Kidney glomerular epithelial cell (primary cell): ENCODE data around the gene DLGAP3.

Source experiments
- DNase-seq: peaks from one replicate; lab custom pipeline; 2025; lab: John Stamatoyannopoulos, UW

The DLGAP3 gene

DNA sequence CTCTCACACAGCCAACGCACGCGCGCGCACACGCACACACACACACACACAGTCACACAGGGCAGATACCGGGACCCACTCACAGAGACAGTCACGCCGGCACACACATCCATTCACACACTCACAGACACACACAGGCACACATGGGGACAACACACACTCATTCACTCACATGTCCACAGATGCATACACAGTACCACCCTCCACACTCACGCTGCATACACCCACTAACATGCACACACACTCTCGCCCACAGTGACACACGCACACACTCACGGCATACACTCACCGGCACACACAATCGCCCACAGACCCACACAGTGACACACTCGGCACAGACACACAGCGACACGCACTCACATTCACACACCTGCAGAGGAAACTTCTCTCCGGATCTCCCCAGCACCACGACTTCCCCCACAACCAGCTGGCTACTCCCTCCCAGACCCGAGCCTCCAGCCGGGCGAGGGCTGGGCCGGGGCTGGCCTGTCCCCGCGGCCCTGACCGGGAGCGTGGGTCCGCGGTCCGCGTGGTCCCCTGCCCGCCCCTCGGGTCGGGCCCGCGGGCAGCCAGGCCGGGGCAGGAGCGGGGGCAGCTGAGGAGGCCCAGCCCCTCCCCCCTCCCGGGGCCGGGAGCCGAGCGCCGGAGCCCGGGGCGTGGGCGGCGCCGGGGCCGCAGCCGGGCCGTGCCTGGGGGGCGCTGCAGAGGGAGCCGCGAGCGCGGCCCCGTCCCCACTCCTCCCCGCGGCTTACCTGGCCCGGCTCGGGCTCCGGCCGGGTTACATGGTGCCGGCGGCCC is 552 bp downstream of the DLGAP3 start:
- DNase-seq = no peak

DNA sequence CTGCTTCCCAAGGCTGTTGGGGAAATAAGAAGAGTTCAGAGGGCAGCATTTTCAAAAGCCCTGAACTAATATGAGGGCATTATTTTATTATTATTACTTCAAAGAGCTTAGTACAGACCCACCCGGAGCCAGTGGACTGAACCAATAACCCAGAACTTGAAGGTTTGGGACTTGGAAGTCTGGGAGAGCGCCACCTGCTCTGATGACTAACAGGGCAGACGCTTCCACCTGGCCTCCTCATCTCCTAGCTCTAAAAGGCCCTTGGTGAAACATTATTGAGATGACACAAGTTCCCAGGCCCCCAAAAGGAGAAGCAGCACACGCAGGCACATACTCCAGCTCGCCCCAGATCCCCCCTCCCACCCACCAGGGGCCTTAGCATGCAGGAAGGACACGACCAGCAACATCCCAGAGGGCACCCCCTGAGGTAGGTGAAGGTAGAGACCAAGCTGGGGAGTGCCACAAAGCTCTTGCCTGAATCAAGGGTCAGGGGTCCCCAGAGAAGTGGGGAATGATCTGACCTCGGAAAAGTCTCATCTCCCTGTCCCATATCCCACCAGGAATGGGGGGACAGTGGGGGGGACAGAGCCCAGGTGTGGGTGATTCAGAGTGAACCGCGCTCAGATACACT is 1.3 kb downstream of the DLGAP3 start:
- no peak for DNase-seq

DNA sequence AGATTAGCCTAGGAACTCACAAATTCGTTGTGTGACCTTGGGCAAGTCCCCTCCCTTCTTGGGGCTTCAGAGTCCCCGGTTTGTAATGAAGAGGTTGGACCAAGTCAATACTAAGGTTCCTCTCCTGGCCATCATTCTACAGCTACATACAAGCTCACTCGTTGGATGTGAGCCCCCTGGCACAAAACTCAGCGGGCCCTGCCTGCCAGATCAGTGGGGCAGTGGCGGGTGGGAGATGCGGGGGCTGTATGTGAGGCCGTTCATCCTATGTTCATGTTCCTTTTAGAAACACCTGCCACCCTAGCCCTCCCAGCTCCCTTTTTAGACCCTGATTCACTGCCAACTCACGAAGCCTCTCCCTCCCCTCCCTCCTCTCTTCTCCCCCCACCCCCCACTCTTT is 2.1 kb downstream of the DLGAP3 start:
- no peak for DNase-seq

DNA sequence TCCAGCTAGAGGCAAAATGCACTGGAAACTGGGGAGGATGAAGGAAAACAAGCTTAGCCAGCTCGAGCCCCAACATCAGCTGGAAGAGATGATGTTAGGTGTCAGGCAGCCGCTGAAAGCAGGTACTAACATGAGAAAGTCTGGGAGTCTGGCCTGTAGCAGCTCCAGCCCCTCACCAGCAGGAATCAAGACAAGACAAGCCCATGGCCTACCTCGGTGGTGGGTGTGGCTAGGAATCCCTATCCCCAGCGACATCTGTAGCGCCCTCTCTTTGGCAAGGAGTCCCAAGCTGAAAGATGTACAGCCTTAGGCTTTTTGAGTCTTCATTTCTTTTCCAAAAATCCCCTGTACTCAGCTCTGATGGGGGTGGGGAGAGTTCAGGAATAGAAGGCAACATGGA is 2.6 kb downstream of the DLGAP3 start:
- DNase-seq = no peak

DNA sequence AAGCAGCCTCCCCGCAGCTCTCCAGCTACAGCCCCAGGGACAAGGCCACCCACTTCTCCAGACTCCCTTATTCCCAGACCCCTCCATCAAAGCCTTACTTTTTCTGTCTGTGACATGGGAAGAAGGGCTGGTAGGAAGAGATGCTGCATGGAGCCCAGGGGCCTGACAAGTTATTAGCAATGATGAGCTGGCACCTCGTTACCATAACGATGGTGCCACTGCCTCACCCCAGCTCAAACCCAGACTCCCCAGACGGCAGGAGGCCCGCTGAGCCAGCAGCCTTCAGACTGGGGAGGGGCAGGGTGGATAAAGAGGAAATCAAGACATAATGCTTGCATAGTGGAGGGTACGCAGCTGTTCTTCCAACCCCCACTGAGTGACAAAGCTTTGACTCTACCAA is 3.3 kb downstream of the DLGAP3 start:
- DNase-seq = no peak

DNA sequence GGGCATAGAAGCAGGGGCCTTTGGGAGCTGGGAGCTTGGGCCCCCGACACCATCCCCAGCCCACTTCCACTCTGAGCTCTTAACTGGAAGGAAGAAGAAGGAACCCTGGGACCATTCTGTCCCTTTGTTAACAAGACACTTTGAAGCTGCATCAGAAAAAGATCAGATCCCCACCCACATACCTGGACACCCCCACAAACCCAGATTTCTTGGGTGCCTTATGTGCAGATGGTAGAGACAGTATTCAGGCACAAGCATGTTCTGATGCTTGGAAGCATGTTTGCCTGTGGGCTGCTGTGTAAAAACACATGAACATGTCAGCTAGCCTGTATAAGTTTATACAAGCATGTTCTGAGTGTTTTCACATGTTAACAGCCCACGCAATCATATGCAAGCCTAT is 3.7 kb downstream of the DLGAP3 start:
- no peak for DNase-seq

DNA sequence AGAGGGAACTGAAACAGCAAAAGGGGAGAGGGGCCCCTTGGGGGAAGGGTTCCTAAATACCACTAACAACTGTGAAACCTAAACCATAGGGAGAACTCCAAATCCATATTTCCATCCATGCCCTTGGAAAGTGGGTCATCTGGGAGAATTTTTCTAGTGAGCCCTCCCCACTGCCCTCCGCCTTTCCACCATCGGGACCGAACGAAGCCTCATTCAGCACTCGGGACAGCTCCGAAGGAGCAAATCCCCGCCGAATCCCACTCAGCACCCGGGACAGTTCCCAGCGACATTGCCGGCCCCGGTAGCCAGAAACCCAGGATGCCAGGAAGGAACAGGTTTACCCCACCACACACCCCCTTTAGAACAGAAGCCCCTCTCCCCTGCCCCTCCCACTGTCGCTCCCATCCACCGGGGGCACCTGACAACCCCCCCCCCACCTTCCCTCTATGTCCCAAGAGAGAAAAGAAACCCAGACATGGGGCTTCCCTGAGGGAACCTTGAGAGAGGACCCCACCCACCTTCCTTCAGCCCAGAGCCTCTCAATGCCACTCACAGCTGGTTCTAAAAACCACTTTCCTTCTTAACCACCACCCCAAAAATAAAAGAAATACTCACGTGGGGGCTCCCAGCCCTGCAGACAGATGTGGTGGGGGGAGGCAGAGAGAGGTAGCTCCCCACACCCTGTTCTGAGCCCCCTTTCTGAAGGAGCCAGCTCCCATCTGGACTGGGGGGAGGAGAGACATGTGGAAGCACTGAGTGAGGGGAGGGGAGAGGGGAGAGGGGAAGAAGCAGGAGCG is 4.5 kb downstream of the DLGAP3 start:
- peak; percentile 44 for DNase-seq

DNA sequence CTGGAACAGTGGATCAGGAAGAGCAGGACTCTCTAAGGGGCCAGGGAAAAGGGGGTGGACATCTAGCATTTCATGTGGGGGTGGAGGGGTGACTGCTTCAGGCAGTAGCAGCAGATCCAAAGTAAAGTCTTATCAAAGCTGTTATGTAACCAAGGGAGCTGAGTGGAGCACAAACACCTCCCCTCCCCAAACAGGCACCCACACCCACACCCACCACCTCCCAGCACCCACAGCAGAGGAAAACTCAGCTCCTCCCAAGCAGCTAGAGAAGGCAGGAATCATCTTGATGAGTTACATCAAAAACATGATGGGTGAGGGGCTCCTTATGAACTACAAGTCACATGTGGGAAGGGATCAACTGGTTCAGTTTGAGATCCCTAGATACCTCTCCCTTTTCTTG is 6.0 kb downstream of the DLGAP3 start:
- DNase-seq = no peak

DNA sequence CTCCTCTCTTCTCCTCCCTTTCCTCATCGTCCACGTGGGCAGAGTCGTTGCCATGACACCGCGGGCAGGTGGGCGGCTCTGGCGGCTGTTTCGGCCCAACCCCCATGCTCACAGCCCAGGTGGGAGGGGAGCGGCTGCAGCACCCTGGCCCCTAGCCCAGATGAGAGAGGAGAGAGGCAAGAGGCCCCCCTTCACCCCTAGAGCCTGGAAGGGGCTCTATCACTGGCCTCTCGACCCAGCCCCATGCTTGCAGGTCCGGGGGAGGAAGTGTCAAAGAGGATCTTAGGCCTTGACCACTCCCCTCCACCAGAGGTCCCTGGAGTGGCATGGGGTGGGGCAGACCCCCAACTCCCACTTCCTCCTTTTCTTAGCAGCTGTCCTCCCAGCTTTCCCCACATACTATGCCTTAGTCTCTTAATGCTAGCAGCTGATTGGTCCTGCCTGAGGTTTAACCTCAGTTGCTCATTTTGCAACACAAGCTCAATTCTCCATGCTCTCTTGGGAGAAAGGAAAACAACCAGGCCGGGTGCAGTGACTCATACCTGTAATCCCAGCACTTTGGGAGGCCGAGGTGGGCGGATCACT is 10.4 kb downstream of the DLGAP3 start:
- DNase-seq = no peak

DNA sequence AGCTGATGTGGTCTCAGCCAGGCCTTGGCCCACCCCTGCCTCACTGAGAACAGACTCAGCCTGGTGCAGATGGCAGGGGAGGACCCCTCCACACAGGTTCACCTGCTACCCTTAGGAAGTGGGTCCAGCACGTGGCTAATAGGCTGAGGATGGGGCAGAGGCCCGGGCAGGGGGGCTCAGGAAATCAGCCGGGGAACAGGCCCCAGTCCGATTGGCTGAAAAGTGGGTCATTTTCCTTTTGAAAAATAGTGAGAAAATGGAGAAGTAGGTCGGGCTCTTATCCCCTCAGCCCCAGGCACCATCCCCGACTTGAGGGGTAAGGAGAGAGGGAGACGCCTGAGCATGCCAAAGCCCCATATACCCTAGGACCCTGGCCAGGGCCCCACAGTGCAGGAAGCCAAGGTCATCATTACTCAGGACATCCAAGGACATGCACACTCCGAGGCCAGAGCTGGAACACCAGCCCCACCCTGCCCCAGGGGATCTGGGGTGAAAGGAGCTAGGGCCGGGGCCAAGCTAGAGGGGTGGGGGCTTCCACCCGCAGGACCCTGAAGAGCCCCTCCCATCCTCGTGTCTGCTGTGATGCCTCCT is 11.0 kb downstream of the DLGAP3 start:
- no peak for DNase-seq

DNA sequence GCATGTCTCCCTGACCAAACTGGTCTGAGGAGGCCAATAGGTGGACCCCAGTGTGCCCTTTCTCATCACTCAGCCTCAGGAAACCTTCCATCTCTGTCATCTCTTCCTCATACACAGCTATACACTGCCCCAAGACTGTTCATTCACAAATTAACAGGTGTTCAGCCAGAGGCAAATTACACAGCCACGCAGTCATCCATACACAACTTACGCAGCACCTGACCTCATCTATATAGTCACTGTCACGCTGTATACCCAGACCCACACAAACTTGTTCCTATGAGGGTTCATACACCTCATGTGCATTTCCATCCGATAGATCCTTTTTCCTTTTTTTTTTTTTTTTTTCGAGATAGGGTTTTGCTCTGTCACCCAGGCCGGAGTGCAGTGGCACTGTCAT is 12.4 kb downstream of the DLGAP3 start:
- DNase-seq = no peak

DNA sequence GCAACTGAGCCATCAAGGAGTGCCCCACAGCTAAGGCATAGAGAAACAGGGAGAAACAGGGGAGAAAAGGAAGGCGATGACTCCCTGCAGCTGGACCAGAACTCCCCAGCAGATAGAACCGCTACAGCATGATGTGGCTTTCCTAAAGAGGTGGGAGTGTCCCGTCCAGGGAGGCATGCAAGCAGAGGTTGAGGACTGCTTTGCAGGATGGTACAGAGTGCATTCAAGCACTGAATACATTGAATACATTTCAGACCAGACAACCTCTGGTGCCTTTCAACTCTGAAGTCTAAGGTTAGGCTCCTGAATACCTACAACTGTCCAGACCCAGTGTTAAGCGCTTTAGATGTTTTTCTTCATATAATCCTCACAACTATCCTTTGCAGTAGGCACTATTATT is 13.3 kb downstream of the DLGAP3 start:
- no peak for DNase-seq

DNA sequence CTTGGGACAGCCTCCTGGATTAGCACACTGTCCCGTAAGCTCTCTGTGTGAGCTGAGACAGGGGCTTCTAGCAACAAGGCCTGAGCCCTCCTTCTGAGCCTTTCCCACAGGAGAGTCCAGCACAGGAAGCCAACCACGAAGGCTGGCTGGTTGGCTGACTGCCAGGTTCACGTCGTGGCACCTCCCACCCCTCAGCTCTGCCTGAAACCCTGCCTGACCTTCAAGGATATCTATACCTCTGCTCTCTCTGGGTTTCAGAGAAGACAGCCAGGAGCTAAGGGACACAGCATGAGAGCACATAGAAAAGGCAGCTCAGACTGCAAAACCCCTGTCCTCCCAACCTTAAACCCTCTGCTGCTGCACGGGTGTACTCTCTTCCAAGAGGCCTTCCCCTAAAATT is 13.9 kb downstream of the DLGAP3 start:
- DNase-seq = no peak

DNA sequence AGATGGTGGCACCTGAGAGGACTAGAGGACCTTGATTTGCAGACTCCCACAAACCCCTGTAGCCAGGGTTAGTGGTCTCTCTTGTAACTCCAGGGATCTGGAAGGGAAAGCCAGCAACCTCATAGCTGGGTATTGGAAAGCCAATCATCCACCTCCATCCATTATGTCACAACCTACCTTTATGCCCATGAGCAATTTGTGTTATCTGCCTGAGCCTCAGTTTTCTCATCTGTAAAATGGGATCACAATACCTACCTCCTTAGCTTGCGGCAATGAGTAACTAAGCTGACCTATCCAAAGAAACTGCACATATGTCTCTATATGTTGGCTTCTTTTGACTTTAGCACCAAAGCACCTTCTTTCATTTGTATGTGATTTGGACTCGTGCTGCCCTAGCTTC is 14.5 kb downstream of the DLGAP3 start:
- no peak for DNase-seq

DNA sequence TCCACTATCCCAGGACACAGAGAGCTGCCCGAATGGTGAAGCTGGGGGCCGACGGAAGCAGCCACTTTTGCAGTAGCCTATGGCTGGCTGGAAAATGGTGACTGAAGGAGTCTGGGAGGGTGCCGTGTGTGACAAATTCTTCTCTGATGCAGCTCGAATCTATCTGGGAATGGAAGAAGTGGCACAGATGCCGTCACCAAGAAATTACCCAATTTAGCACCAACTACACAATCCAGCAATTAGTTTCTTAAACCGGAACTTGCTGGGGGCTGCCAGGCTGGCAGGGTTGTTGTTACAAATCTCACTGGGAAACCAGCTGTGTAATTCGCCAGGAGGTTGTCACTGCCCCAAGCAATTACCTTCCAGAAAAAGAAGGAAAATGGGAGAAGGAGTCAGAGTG is 18.0 kb downstream of the DLGAP3 start:
- no peak for DNase-seq

DNA sequence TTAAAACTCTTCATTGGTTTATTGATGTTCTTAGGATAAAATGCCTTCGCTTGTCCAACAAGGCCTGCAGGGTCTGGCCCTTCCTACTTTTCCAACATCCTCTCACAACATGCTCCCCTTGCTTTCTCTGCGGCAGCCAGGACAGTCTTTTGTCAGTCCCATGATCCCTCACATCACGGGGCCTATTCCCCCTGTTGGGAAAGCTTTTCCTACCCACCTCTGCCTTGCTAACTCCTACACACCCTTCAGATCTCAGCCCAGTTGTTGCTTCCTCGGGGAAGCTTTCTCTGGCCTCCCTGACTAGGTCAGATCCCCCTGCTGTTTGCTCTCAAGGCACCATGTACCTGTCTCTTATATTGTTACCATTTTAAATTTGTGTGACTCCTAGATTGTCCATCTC is 19.0 kb downstream of the DLGAP3 start:
- DNase-seq = no peak

DNA sequence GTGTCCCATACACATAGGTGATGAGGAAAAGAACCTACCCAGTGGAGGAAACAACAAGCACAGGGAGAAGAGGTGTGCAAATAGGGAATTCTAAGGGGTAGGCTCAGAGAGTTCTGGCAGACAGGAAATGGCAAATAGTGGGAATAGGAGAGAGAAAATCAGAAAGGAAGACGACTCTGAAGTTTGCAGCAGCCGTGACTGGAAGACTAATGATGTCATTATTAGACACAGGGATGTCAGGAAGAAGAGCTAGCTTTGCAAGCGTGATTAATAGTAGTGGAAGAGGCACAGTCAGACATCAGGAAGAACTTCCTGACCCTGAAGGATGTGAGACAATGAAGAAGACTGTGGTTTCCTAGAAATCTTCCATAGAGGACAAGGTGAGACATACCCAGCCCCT is 21.1 kb downstream of the DLGAP3 start:
- DNase-seq = no peak

DNA sequence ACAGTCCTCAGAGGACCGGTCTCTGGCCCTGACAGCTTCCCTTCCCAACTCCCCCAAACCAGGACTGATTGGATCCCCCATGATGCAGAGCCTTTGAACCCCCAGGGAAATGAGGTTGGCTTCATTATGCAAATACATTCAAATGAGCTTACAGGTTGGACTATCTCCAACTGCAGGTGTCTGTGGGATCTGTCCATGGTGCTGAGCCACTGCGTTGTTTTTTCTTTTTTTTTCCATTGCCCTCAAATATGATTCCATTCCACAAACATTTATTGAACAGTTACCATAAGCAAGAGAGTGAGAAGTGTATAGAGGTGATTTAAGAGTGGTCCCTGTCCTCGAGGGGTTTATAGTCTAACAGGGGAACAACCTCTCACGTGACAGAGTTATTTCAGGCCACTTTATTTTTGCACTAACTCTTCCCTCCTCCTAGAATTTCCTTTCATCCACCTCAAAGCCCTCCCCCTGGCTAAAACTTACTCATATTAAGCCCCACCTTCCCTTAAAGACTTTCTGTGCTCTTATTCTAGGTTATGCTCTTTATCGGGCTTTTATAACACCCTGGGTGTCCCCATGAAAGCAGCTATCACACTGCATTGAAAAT is 21.9 kb downstream of the DLGAP3 start:
- DNase-seq = no peak

DNA sequence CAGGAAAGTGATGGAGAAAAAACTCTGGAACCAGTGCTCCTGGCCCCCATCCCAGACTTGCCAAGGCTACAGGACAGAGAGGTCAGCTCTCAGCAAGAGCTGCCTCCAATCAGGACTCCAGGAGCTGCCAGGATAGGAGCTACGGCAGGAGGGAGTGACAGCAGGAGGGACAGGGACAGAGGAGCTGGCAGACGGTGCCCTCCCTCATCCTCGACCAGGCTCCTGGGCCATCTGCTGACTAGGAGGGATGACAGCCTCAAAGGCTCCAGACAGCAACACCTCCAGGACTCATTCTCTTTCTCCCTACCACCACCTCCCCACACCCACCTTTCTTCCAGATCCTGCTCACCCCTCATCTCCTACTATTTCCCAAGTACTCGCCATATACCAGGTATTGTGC is 22.7 kb downstream of the DLGAP3 start:
- DNase-seq = no peak

DNA sequence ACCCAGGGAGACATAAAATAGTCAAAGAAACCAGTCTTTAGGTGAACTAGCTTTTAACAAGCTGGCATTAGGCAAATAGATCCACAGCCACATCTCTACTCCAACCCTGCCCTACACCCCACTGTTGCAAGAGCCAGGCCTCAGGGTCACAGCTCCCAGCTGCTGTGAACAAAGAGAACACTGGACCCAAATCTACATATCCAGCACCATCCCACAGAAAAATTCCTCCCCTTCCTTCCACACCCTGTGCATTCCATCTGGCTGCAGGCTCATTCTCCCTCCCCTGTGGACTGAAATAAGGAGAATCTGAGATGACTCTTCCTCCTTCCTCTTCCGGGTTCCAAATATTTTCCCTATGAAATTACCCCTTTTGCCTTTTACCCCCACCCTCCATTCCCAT is 23.2 kb downstream of the DLGAP3 start:
- DNase-seq = no peak

DNA sequence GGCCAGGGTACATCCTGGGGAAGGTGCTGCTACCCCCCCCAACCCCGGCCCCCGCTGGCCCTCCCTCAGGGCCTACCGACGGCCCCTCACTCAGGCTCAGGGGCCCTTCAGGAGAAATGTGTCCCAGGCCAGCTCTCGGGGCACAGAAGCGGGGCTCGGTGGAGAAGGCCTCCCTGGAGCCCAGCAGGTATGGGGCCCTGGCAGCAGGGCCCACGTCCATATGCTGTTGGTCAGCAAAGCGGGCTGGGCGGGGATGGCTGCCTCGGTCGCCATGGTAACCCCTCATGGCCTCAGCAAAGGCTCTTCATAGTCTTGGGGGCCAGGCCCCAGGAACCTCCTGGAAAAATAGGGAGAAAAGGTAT is 24.4 kb downstream of the DLGAP3 start:
- no peak for DNase-seq
